ENCODE measurements around the gene SF1.

Gene SF1

DNA sequence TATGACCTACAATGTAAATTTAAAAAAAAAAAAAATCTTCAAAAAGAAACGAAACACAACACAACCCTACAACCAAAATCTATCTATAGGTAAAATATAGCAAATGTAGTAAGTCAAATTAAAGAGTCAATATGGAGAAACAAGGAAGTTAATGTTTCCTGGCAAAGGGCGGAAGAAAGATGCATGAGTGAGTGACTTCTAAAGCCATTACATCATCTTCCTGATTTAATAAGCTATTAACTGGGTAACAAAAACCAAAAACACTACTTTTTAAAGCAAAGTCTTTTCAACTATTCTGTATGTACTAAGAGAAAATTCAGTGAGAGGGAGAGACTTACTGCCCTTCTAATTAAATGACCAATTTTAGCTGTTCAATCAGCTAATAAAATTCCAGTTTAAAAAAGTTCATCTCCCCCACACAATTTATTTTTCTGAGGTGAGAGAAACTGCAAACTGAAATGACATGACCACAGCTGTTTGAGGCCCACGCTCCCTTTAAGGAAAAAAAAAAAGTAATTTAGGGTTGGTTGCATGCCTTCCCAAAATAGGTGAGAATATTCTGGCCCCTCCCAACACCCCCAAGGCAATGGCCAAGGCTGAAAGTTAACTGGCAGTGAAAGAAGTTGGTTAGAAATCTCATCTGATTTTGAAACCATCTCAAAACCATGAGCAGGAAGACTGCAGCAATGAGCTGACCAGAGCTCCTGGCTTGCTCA, 5.9 kb downstream of the SF1 start:
- Histone ChIP-seq H3K4me1 (ENCODE audit: insufficient read depth, insufficient read length) (peaks cover 2% of the 10 kb centered on the region), H3K27me3 (ENCODE audit: insufficient read depth, insufficient read length) (no peaks in the 10 kb centered on the region), H3K36me3 (ENCODE audit: insufficient read depth, insufficient read length, low read length) (peaks cover 99% of the 10 kb centered on the region), H3K4me3 (ENCODE audit: insufficient read length, low read depth) (no peak overlapping the region), H3K9ac (ENCODE audit: insufficient read length, low read depth) (no peak overlapping the region), H3K9me3 (ENCODE audit: insufficient read depth, low read length) (no peaks in the 10 kb centered on the region)
- TF ChIP-seq SUZ12 (IDR thresholded peaks at IDR 0.05; ENCODE audit: extremely low read depth, insufficient read depth, insufficient read length) = no peak
- TF ChIP-seq ZNF274 (IDR thresholded peaks at IDR 0.05; ENCODE audit: low read depth, low read length) = no peak
- no peak for TF ChIP-seq YY1 (IDR thresholded peaks at IDR 0.05; ENCODE audit: insufficient read depth, insufficient read length)
- no peak for DNase-seq (ENCODE audit: low read depth, low spot score)

DNA sequence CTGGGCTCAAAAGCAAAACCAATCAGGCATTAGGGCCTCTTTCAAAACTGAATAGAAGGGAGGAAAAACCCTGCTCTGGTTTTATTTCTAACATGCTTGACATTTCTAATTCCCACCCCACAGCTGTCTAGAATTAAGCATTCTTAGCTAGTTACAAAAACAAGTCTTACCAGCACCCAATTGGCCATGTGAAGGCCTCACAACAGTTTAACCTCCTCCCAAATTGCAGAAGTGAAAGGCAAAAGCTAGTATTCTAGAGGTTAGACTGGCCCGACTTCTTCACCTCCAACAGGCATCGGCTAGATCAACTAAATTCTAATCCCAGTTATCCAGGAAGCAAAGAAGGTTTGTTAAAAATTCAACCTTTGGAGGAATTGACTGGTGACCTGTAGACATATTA, 6.5 kb downstream of the SF1 start:
- DNase-seq (ENCODE audit: low read depth, low spot score) = no peak
- H3K36me3 ChIP-seq (ENCODE audit: insufficient read depth, insufficient read length, low read length) = peaks cover 99% of the 10 kb centered on the region
- no peaks in the 10 kb centered on the region for H3K27me3 ChIP-seq (ENCODE audit: insufficient read depth, insufficient read length)
- TF ChIP-seq ZNF274 (IDR thresholded peaks at IDR 0.05; ENCODE audit: low read depth, low read length) (no peak), SUZ12 (IDR thresholded peaks at IDR 0.05; ENCODE audit: extremely low read depth, insufficient read depth, insufficient read length) (no peak)
- no peaks in the 10 kb centered on the region for H3K9me3 ChIP-seq (ENCODE audit: insufficient read depth, low read length)
- no peak overlapping the region for H3K9ac ChIP-seq (ENCODE audit: insufficient read length, low read depth)
- peaks cover 8% of the 10 kb centered on the region for H3K4me1 ChIP-seq (ENCODE audit: insufficient read depth, insufficient read length)
- no peak overlapping the region for H3K4me3 ChIP-seq (ENCODE audit: insufficient read length, low read depth)

DNA sequence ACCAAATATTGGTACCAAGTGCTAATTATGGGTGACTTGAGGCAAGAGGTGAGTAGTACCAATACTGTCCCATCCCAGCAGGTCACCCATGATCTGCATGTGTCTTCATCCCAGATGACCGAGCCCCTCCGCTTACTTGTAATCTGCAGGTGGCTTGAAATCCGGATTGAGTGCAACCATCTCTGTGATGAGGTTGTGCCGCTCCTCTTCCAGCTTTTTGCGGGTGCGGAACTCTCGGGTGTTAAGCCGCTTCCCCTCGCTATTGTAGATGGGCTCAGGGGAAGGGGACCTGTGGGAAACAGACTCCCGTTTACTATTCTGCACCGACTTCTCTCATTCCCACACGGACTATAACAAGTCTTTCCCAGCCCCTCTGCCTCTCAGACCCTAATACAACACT, 8.2 kb downstream of the SF1 start:
- Histone ChIP-seq H3K4me1 (ENCODE audit: insufficient read depth, insufficient read length) (peaks cover 12% of the 10 kb centered on the region), H3K9ac (ENCODE audit: insufficient read length, low read depth) (no peak overlapping the region), H3K4me3 (ENCODE audit: insufficient read length, low read depth) (no peak overlapping the region), H3K27me3 (ENCODE audit: insufficient read depth, insufficient read length) (no peaks in the 10 kb centered on the region), H3K36me3 (ENCODE audit: insufficient read depth, insufficient read length, low read length) (peaks cover 97% of the 10 kb centered on the region), H3K9me3 (ENCODE audit: insufficient read depth, low read length) (no peaks in the 10 kb centered on the region)
- no peak for DNase-seq (ENCODE audit: low read depth, low spot score)
- no peak for TF ChIP-seq ZNF274 (IDR thresholded peaks at IDR 0.05; ENCODE audit: low read depth, low read length)
- no peak for TF ChIP-seq SUZ12 (IDR thresholded peaks at IDR 0.05; ENCODE audit: extremely low read depth, insufficient read depth, insufficient read length)
- TF ChIP-seq YY1 (IDR thresholded peaks at IDR 0.05; ENCODE audit: insufficient read depth, insufficient read length) = no peak

DNA sequence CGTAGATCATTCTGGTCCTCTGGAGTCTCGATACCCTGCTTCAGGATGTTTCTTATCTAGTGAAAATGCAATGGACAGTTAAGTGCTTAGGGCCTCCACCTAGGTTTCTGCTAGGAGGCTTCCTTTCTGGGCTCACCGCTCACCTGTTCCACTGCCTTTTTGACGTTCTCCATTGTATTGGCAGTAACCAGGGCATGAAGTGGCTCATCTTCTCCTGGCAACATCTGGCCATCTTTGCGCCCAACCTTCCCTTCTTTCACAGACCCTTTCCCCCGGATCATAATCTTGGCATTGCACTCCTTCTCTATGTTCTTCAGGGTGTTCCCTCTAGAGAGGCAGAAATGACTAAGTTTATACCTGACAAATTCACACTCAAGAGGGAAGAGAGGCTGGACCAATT, 9.1 kb downstream of the SF1 start:
- DNase-seq (ENCODE audit: low read depth, low spot score) = no peak
- TF ChIP-seq YY1 (IDR thresholded peaks at IDR 0.05; ENCODE audit: insufficient read depth, insufficient read length) = no peak
- no peak for TF ChIP-seq SUZ12 (IDR thresholded peaks at IDR 0.05; ENCODE audit: extremely low read depth, insufficient read depth, insufficient read length)
- TF ChIP-seq ZNF274 (IDR thresholded peaks at IDR 0.05; ENCODE audit: low read depth, low read length) = no peak
- no peak overlapping the region for H3K9ac ChIP-seq (ENCODE audit: insufficient read length, low read depth)
- H3K4me3 ChIP-seq (ENCODE audit: insufficient read length, low read depth) = no peak overlapping the region
- H3K4me1 ChIP-seq (ENCODE audit: insufficient read depth, insufficient read length) = peaks cover 16% of the 10 kb centered on the region
- H3K9me3 ChIP-seq (ENCODE audit: insufficient read depth, low read length) = no peaks in the 10 kb centered on the region
- no peaks in the 10 kb centered on the region for H3K27me3 ChIP-seq (ENCODE audit: insufficient read depth, insufficient read length)
- peaks cover 98% of the 10 kb centered on the region for H3K36me3 ChIP-seq (ENCODE audit: insufficient read depth, insufficient read length, low read length)

DNA sequence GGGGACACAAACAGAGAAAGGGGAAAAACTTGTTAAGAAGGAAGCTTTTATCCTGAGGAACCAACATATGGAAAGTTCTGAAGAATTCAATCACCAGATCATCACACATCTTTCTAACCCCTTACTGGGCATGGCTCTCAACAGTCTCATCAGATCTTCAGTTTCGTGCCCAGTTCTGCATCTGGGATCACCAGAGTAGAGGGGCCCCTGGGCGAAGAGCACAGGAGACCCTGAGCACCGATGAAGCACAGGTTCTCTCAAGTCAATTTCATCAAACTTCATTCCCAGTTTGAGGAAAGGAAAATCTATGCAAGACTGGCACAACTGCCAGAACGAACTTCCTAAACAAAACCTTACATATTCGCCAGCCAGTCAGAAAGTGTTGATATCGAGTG, 10.0 kb downstream of the SF1 start:
- TF ChIP-seq ZNF274 (IDR thresholded peaks at IDR 0.05; ENCODE audit: low read depth, low read length) = no peak
- TF ChIP-seq YY1 (IDR thresholded peaks at IDR 0.05; ENCODE audit: insufficient read depth, insufficient read length) = no peak
- TF ChIP-seq SUZ12 (IDR thresholded peaks at IDR 0.05; ENCODE audit: extremely low read depth, insufficient read depth, insufficient read length) = no peak
- H3K4me3 ChIP-seq (ENCODE audit: insufficient read length, low read depth) = no peak overlapping the region
- H3K9me3 ChIP-seq (ENCODE audit: insufficient read depth, low read length) = no peaks in the 10 kb centered on the region
- H3K27me3 ChIP-seq (ENCODE audit: insufficient read depth, insufficient read length) = no peaks in the 10 kb centered on the region
- peaks cover 97% of the 10 kb centered on the region for H3K36me3 ChIP-seq (ENCODE audit: insufficient read depth, insufficient read length, low read length)
- H3K4me1 ChIP-seq (ENCODE audit: insufficient read depth, insufficient read length) = peaks cover 26% of the 10 kb centered on the region
- no peak for DNase-seq (ENCODE audit: low read depth, low spot score)
- H3K9ac ChIP-seq (ENCODE audit: insufficient read length, low read depth) = no peak overlapping the region

DNA sequence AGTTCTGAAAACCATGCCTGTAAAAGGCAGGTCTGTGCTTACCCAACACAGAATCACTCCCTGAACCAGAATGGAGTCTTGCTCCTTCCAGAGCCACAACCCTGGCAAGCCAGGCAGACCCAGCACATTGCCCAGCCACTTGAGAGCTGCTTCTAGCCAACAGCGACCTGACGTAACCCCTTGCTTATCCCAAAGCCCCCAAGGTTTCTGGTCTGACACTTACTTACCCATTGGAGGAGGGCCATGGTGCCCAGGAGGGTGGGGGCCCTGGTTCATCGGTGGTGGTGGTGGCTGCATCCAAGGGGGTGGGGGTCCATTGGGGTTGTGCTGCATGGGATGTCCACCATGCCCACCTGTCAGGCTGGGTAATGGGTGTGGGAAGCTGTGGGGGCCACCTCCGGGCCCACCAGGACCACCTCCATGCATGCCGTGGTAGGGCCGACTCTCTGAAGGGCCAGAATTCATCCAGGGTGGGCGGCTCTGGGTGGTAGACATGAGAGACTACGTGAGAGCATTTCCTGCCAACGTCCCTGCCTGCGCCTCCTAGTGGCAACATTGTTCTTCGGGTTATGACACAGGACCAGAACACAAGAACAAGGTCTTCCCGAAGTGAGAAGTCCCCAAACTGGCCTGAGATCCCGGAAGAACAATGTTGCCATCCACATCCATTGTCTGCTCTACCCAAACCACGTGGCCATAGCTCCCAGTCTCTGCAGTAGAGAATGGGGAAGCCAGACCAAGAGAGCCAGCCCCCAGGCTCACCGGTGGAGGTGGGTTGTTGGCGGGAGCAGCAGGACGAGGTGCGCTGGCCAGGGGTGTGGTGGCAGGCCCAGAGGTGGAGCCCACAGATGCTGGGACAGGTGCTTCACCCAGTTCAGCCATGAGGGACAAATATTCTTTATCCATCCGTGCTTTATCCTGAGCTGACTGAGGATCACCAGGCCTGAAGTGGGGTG, 10.7 kb downstream of the SF1 start:
- Histone ChIP-seq H3K4me1 (ENCODE audit: insufficient read depth, insufficient read length) (peaks cover 30% of the 10 kb centered on the region), H3K9me3 (ENCODE audit: insufficient read depth, low read length) (no peaks in the 10 kb centered on the region), H3K4me3 (ENCODE audit: insufficient read length, low read depth) (no peak overlapping the region), H3K9ac (ENCODE audit: insufficient read length, low read depth) (no peak overlapping the region), H3K27me3 (ENCODE audit: insufficient read depth, insufficient read length) (no peaks in the 10 kb centered on the region), H3K36me3 (ENCODE audit: insufficient read depth, insufficient read length, low read length) (peaks cover 95% of the 10 kb centered on the region)
- DNase-seq (ENCODE audit: low read depth, low spot score) = peak; percentile 68
- TF ChIP-seq SUZ12 (IDR thresholded peaks at IDR 0.05; ENCODE audit: extremely low read depth, insufficient read depth, insufficient read length) (no peak), ZNF274 (IDR thresholded peaks at IDR 0.05; ENCODE audit: low read depth, low read length) (no peak), YY1 (IDR thresholded peaks at IDR 0.05; ENCODE audit: insufficient read depth, insufficient read length) (no peak)

DNA sequence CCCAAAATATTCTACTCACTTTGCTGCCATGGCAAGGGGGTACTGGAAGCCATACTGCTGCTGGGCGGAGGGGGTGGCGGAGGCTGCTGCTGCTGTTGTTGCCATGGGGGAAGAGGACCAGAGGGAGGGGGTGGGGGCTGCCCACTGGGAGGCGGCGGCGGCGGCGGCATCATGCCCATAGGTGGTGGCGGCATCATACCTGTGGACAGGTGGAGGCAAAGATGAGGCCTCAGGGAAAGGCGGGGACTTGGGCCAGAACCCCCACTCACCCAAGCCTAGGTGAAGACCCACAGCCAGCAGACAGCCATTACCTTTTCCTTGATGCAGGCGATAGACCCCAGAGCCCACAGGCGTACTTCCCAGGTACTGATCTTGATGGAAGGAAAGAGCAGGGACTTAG, 11.5 kb downstream of the SF1 start:
- peaks cover 36% of the 10 kb centered on the region for H3K4me1 ChIP-seq (ENCODE audit: insufficient read depth, insufficient read length)
- no peak overlapping the region for H3K4me3 ChIP-seq (ENCODE audit: insufficient read length, low read depth)
- peaks cover 94% of the 10 kb centered on the region for H3K36me3 ChIP-seq (ENCODE audit: insufficient read depth, insufficient read length, low read length)
- no peaks in the 10 kb centered on the region for H3K9me3 ChIP-seq (ENCODE audit: insufficient read depth, low read length)
- no peak for TF ChIP-seq SUZ12 (IDR thresholded peaks at IDR 0.05; ENCODE audit: extremely low read depth, insufficient read depth, insufficient read length)
- TF ChIP-seq ZNF274 (IDR thresholded peaks at IDR 0.05; ENCODE audit: low read depth, low read length) = no peak
- TF ChIP-seq YY1 (IDR thresholded peaks at IDR 0.05; ENCODE audit: insufficient read depth, insufficient read length) = no peak
- no peak for DNase-seq (ENCODE audit: low read depth, low spot score)
- no peak overlapping the region for H3K9ac ChIP-seq (ENCODE audit: insufficient read length, low read depth)
- no peaks in the 10 kb centered on the region for H3K27me3 ChIP-seq (ENCODE audit: insufficient read depth, insufficient read length)
